GM18868 (cell line): ENCODE results near the gene TMEM183A.

Source experiments
- ATAC-seq: cut with Tn5 transposase; IDR thresholded peaks from one replicate; pipeline ENCODE4 v1.9.1; 2021; ENCODE audit warnings: mild to moderate bottlenecking, moderate library complexity; ENCODE audit not compliant: unreplicated experiment

TMEM183A gene

DNA sequence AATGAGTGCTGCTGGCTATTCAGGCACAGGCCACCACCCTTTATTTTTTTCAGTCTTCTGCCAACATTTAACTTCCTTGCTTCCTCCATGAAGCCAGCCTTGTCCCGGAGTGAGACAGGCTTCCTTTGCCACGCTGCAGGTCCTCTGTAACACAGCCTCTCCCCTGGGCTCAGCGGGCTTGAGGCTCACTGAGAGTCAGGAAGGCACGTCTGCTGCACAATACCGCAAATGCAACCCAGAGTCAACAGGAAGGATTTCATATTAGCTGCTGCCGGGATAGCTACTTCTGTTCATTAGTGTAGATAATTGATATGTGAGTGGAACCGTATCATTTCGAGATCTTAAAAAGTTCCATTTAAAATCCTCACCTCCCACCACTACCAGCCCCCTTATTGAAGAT lies 56.1 kb downstream of the TMEM183A start:
- no peak for ATAC-seq

DNA sequence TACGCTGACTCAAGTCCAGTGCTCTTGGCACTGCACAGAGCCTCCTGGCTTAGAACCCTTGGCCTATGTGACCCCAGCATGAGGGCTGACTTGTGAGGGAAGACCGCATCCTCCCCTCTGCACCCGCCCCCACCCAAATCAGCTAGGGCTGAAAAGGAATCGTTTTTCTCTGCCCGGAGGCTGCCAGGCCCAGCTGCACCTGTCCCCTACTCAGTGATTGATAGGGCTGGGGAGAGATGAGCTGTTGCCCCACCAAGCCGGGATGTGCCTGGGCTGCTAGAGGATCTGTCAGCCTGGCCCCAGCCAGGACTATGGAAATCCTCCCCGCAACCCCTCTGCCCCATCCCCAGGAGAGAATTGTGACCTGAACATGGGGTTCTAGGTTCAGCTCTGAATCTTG lies 58.0 kb downstream of the TMEM183A start:
- no peak for ATAC-seq

DNA sequence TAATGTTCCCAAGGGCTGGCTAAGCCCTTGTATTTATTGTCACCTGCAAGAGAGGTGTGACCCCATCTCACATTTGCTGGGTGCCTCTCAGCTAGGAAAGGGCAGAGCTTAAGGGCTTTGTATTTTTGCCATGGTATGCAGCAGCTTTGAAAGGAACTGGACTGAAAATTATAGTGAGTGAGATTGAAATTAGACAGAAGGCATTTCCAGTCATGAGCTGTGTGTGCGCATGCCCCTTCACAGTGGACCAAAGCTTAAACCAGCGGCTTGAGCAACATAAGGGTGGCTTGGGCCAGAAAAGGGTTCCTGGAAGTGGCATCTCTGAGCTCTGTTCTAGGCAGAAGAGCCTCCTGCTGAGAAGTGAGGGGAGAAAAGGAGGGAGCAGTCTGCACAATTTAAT lies 58.8 kb downstream of the TMEM183A start:
- ATAC-seq = no peak

- ATAC-seq = no peak
These were observed 59.8 kb downstream of the TMEM183A start for GRCh38 chr1:203066965-203067364.

DNA sequence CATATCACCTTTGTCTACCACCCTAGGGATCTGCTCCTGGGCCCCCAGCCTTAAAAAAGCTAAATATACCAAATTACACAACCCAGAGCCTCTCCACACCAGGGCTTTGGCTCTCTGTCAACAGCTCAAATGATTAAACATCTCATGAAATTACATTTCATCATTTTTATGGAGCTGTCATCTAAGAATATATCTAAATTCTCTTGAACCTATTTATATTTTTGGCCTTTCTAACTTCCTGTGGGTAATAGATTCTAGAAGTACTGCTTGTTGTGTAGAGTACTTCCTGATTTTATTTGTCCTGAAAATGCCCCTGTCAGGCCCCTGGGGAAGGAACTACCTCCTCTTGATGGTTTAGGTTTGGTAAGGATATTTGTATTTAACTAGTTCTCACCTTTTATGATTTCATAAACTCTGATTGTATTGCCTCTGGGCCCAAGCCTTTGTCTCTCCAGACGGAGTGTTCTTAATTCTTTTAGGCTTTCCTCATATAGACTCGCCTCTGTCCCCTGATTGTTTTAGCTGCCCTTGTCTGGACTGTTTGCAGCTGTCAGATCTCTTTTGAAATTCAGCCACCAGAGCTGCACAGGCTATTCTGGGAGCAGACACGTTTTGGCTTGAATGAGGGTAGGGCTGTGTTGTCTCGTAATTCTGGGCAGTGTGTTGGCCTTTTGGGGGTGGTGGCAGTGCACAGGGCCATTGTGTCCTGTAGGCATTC lies 62.0 kb downstream of the TMEM183A start:
- ATAC-seq = no peak

- no peak for ATAC-seq
These were observed 64.9 kb downstream of the TMEM183A start for GRCh38 chr1:203072002-203072602.

DNA sequence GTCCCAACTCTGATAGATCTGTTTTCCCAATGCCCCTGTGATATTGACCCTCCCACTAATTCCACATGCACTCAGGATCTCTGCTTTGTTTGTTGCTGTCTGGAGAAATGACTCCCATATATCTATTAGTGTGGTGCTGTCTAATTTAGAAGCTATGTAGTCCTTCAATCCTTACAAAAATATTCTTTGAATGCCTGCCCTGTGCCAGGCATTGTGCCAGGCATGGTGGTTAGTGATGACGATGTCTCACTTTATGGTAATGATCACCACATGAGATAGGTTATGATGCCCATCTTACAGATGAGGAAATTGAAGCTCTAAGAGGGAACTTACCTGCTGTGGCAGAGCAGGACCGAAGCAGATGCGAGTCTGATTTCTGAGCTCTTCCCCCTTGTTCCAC lies 65.7 kb downstream of the TMEM183A start:
- no peak for ATAC-seq

DNA sequence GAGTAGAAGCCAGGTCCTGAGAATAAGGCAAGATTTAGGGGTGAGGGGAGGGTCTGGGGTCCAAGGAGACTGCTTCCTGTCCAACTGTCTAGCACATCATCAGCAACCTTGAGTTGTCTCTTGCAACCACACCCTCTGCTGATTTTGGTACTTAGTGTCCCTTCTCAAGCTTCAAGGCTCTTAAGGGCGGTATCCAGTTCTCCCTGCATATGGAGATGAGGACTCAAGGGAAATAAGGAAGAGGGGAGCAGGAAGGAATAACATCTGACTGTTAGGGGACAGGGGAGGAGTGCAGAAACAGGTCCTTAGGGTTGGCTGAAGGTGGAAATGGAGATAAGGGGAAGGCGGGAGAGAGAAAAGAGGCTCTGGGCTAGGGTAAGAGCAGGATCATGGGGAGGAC lies 66.3 kb downstream of the TMEM183A start:
- no peak for ATAC-seq
